ENCODE results near the gene PPM1F. TPM values are rescaled to one million over a fixed set of nuclear protein-coding genes. Genes with fewer than 3 reads are reported as not detected.

Gene PPM1F
- total and polyA plus RNA-seq, 2 donors from 2014 or later = 13.8 to 42.5 TPM

- Histone ChIP-seq H3K4me3 (ENCODE audit: low read length in 3 of 3) (no peak overlapping the region), H3K9ac (ENCODE audit: low read length in 3 of 3) (no peak overlapping the region), H3K4me1 (ENCODE audit: control insufficient read depth in 2 of 3, insufficient read depth in 2 of 3, low read depth in 1 of 3, low read length in 3 of 3) (no peaks in the 10 kb centered on the region), H3K36me3 (ENCODE audit: control insufficient read depth in 2 of 3, insufficient read depth in 3 of 3, low read length in 3 of 3) (peaks cover 4 to 59% (median 49%) of the 10 kb centered on the region in 3 donors), H3K9me3 (ENCODE audit: control insufficient read depth in 2 of 3, insufficient read depth in 1 of 3, low read length in 3 of 3) (no peaks in the 10 kb centered on the region), H3K27ac (ENCODE audit: low read depth in 2 of 2, low read length in 2 of 2) (no peak overlapping the region), H3K27me3 (ENCODE audit: control insufficient read depth, insufficient read depth, low read length) (no peaks in the 10 kb centered on the region)
- no peak for TF ChIP-seq CTCF (IDR thresholded peaks at IDR 0.05; ENCODE audit: borderline replicate concordance, extremely low read depth, insufficient read depth)
- intact Hi-C loops (cut with DNase I) = no loop called here
- no peak for FAIRE-seq
- DNase-seq = no peak
Measured at GRCh38 chr22:21970800-21971617, 18.4 kb upstream of the PPM1F start.

- Histone ChIP-seq H3K36me3 (ENCODE audit: control insufficient read depth in 2 of 3, insufficient read depth in 3 of 3, low read length in 3 of 3) (peaks cover 4 to 56% (median 46%) of the 10 kb centered on the region in 3 donors), H3K4me1 (ENCODE audit: control insufficient read depth in 2 of 3, insufficient read depth in 2 of 3, low read depth in 1 of 3, low read length in 3 of 3) (no peaks in the 10 kb centered on the region), H3K27ac (ENCODE audit: low read depth in 2 of 2, low read length in 2 of 2) (no peak overlapping the region), H3K27me3 (ENCODE audit: control insufficient read depth, insufficient read depth, low read length) (no peaks in the 10 kb centered on the region), H3K4me3 (ENCODE audit: low read length in 3 of 3) (no peak overlapping the region), H3K9ac (ENCODE audit: low read length in 3 of 3) (no peak overlapping the region), H3K9me3 (ENCODE audit: control insufficient read depth in 2 of 3, insufficient read depth in 1 of 3, low read length in 3 of 3) (no peaks in the 10 kb centered on the region)
- DNase-seq (no peak), FAIRE-seq (no peak)
- TF ChIP-seq CTCF (IDR thresholded peaks at IDR 0.05; ENCODE audit: borderline replicate concordance, extremely low read depth, insufficient read depth) = no peak
- intact Hi-C loops (cut with DNase I) = no loop called here
Measured at GRCh38 chr22:21970037-21970799, 17.6 kb upstream of the PPM1F start.

GRCh38 chr22:21968452-21969129 is 15.9 kb upstream of the PPM1F start:
- no peaks in the 10 kb centered on the region for H3K9me3 ChIP-seq (ENCODE audit: control insufficient read depth in 2 of 3, insufficient read depth in 1 of 3, low read length in 3 of 3)
- DNase-seq = no peak
- intact Hi-C loops (cut with DNase I) = no loop called here
- TF ChIP-seq CTCF (IDR thresholded peaks at IDR 0.05; ENCODE audit: borderline replicate concordance, extremely low read depth, insufficient read depth) = no peak
- H3K4me1 ChIP-seq (ENCODE audit: control insufficient read depth in 2 of 3, insufficient read depth in 2 of 3, low read depth in 1 of 3, low read length in 3 of 3) = no peaks in the 10 kb centered on the region
- no peaks in the 10 kb centered on the region for H3K27me3 ChIP-seq (ENCODE audit: control insufficient read depth, insufficient read depth, low read length)
- no peak overlapping the region for H3K27ac ChIP-seq (ENCODE audit: low read depth in 2 of 2, low read length in 2 of 2)
- no peak overlapping the region for H3K4me3 ChIP-seq (ENCODE audit: low read length in 3 of 3)
- no peak for FAIRE-seq
- H3K9ac ChIP-seq (ENCODE audit: low read length in 3 of 3) = no peak overlapping the region
- peaks cover 4 to 56% (median 38%) of the 10 kb centered on the region in 3 donors for H3K36me3 ChIP-seq (ENCODE audit: control insufficient read depth in 2 of 3, insufficient read depth in 3 of 3, low read length in 3 of 3)
